HCT116 (cell line): ENCODE measurements around the gene LRRK1. TPM values are rescaled to one million over a fixed set of nuclear protein-coding genes. Genes with fewer than 3 reads are reported as not detected.

Experiments
- ATAC-seq: fragments of 200-7000 bp; cut with Tn5 transposase; 2 replicates; pipeline ENCODE4 v1.9.1; 2020; ENCODE audit warnings: mild to moderate bottlenecking, moderate library complexity
- BruUV-seq: library from RNA; stranded (reverse); fragments of 400-500 nt; replicated peaks from 2 replicates; lab custom pipeline; 2021; lab: Mats Ljungman, UMichigan
- CTCF ChIA-PET: fragments of 300-600 bp; sonication (Branson Sonifier 250); formaldehyde crosslinking; loops from one replicate; lab custom pipeline; 2021; ENCODE audit warnings: antibody characterized with exemption; lab: Charles Lee
- POLR2A ChIA-PET: fragments of 300-600, 350-600 bp; sonication (Branson Sonifier 250); formaldehyde crosslinking; loops from one replicate; lab custom pipeline; 2021; ENCODE audit warnings: antibody characterized with exemption; lab: Charles Lee
- RAD21 ChIA-PET, 2 experiments: fragments of 300-600 bp; sonication (Branson Sonifier 250); formaldehyde crosslinking; loops; one replicate each; lab custom pipeline; 2023; ENCODE audit warnings: low total read pairs in 2 of 2; ENCODE audit not compliant: uncharacterized antibody in 2 of 2, unreplicated experiment in 2 of 2, low non-redundant PET in 1 of 2; lab: Charles Lee
- DNase-seq: peaks from one replicate; pipeline ENCODE4 v3.0.0-alpha.2; 2010; ENCODE audit warnings: low read depth, low spot score
- H2AFZ ChIP-seq: fragments of 200-600 bp; shearing (Covaris generic), sonication (generic); 2 replicates; pipeline ENCODE4 v1.6.1; 2017; ENCODE audit warnings: low read depth, mixed run types, mixed read lengths, antibody characterized with exemption, low read length; ENCODE audit not compliant: poor library complexity, severe bottlenecking
- H3K27ac ChIP-seq: 2 replicates; pipeline ENCODE4 v1.5.1; 2012; ENCODE audit warnings: low read depth, low read length
- H3K27me3 ChIP-seq: fragments of 200-600 bp; sonication (generic); 2 replicates; pipeline ENCODE4 v1.6.1; 2016; ENCODE audit warnings: mixed run types, low read length, mixed read lengths; ENCODE audit not compliant: insufficient read depth
- H3K36me3 ChIP-seq, 2 experiments: fragments of 200-500 bp in 1 of 2; fragments of 200-600 bp in 1 of 2; sonication (Bioruptor generic) in 1 of 2; sonication (generic) in 1 of 2; 2 replicates each; pipeline versions ENCODE4 v1.5.1 to v1.6.1; 2014 to 2016; ENCODE audit warnings: low read length in 2 of 2, inconsistent platforms in 1 of 2, mixed read lengths in 1 of 2, mixed run types in 1 of 2; ENCODE audit not compliant: insufficient read depth in 2 of 2, control insufficient read depth in 1 of 2
- H3K4me1 ChIP-seq, 2 experiments: fragments of 200-600 bp in 1 of 2; sonication (generic) in 1 of 2; 2 replicates each; pipeline versions ENCODE4 v1.5.1 to v1.6.1; 2012 to 2017; ENCODE audit warnings: low read length in 2 of 2, inconsistent platforms in 1 of 2, mild to moderate bottlenecking in 1 of 2, mixed read lengths in 1 of 2, mixed run types in 1 of 2, moderate library complexity in 1 of 2; ENCODE audit not compliant: insufficient read depth in 2 of 2, control insufficient read depth in 1 of 2
- H3K4me2 ChIP-seq: fragments of 200-600 bp; sonication (generic); 2 replicates; pipeline ENCODE4 v1.6.1; 2017; ENCODE audit warnings: mixed run types, low read length, mixed read lengths
- H3K4me3 ChIP-seq, 2 experiments: fragments of 200-600 bp in 1 of 2; sonication (generic) in 1 of 2; replicated peaks in 1 of 2; 2 replicates each; pipeline ENCODE4 v1.5.1; 2011 to 2016; ENCODE audit warnings: low read length in 2 of 2, control low read depth in 1 of 2, low read depth in 1 of 2, mild to moderate bottlenecking in 1 of 2, mixed read lengths in 1 of 2, mixed run types in 1 of 2
- H3K79me2 ChIP-seq: fragments of 200-600 bp; sonication (generic); 2 replicates; pipeline ENCODE4 v1.6.1; 2017; ENCODE audit warnings: mild to moderate bottlenecking, mixed run types, low read length, moderate library complexity, mixed read lengths; ENCODE audit not compliant: insufficient read depth
- H3K9ac ChIP-seq: fragments of 200-600 bp; sonication (generic); 2 replicates; pipeline ENCODE4 v1.6.1; 2016; ENCODE audit warnings: low read length, mixed read lengths
- H3K9me2 ChIP-seq: fragments of 200-600 bp; sonication (generic), shearing (Covaris generic); 2 replicates; pipeline ENCODE4 v1.6.1; 2017; ENCODE audit warnings: mixed run types, mild to moderate bottlenecking, moderate library complexity; ENCODE audit not compliant: insufficient read depth
- H3K9me3 ChIP-seq, 2 experiments: fragments of 200-500 bp in 1 of 2; fragments of 200-600 bp in 1 of 2; sonication (Bioruptor generic) in 1 of 2; sonication (generic) in 1 of 2; 2 replicates each; pipeline ENCODE4 v1.6.1; 2014 to 2017; ENCODE audit warnings: low read length in 2 of 2, mixed read lengths in 2 of 2, inconsistent platforms in 1 of 2, low read depth in 1 of 2, mild to moderate bottlenecking in 1 of 2, mixed run types in 1 of 2, moderate library complexity in 1 of 2; ENCODE audit not compliant: control insufficient read depth in 1 of 2, insufficient read depth in 1 of 2
- H4K20me1 ChIP-seq: fragments of 200-600 bp; sonication (generic), shearing (Covaris generic); 2 replicates; pipeline ENCODE4 v1.6.1; 2017; ENCODE audit warnings: mixed run types, mild to moderate bottlenecking, moderate library complexity; ENCODE audit not compliant: insufficient read depth
- CBX3 ChIP-seq: IDR thresholded peaks from 2 replicates; pipeline ENCODE4 v1.6.1; 2012; ENCODE audit warnings: low read depth
- EGR1 ChIP-seq: IDR thresholded peaks from 2 replicates; pipeline ENCODE4 v1.6.1; 2012; ENCODE audit warnings: low read depth
- EZH2 ChIP-seq: fragments of 200-600 bp; sonication (generic); IDR thresholded peaks from 2 replicates; pipeline ENCODE4 v1.6.1; 2017; ENCODE audit warnings: antibody characterized with exemption, mixed run types
- SIN3A ChIP-seq: IDR thresholded peaks from 2 replicates; pipeline ENCODE4 v1.6.1; 2012; ENCODE audit warnings: low read depth
- SRF ChIP-seq: IDR thresholded peaks from 2 replicates; pipeline ENCODE4 v1.6.1; 2012; ENCODE audit warnings: low read depth
- intact Hi-C: fragments of 100-400 bp; cut with micrococcal nuclease; formaldehyde crosslinking; loops from 2 replicates; pipeline ENCODE4 v1.10.0; 2022
- total RNA-seq: library from RNA; stranded (reverse); gene quantifications from one replicate; pipeline ENCODE4 v1.2.1, GENCODE V29; 2021; ENCODE audit not compliant: unreplicated experiment
- TF ChIP-seq, protein P1 (sequence below): IDR thresholded peaks from 2 replicates; pipeline ENCODE4 v1.6.1; 2012; ENCODE audit warnings: low read depth
- TF ChIP-seq, protein P2 (sequence below): IDR thresholded peaks from 2 replicates; pipeline ENCODE4 v1.6.1; 2011; ENCODE audit warnings: mild to moderate bottlenecking, low read length, moderate library complexity; ENCODE audit not compliant: insufficient replicate concordance; ENCODE audit errors: extremely low read depth
- TF ChIP-seq, protein P3 (sequence below), 3 experiments: fragments of 200-600 bp in 1 of 3; sonication (generic) in 1 of 3; IDR thresholded peaks in 2 of 3; conservative IDR thresholded peaks in 1 of 3; 2 replicates each; pipeline ENCODE4 v1.5.1; 2012 to 2017; ENCODE audit warnings: low read depth in 2 of 3, low read length in 2 of 3, antibody characterized with exemption in 1 of 3, borderline replicate concordance in 1 of 3, control low read depth in 1 of 3, mild to moderate bottlenecking in 1 of 3, mixed read lengths in 1 of 3, mixed run types in 1 of 3, moderate library complexity in 1 of 3; ENCODE audit not compliant: insufficient read depth in 1 of 3

Gene LRRK1
- total RNA-seq, 1 experiment from 2014 or later: 21.6 TPM

DNA sequence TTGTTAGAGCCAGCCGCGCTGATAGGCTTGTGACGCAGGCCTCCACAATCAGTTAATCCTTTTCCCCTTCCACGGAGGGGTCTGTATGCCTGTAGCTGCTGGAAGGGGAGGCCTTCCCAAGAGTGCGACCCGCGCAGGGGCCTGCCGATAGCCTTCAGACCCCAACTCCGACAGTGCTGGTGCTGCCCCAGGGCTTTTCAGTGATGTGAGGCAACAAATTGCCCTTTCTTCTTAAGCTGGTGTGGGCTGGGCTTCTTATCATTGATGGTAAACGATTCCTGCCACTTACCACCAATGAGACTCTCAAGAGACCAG, 189.3 kb downstream of the LRRK1 start:
- Histone ChIP-seq H3K4me2 (no peak overlapping the region), H3K36me3 (no peaks in the 10 kb centered on the region), H3K27ac (no peak overlapping the region), H3K9me3 (no peaks in the 10 kb centered on the region; a peak in 1 of 4 replicates), H3K9me2 (no peaks in the 10 kb centered on the region), H3K4me1 (peaks cover 13 to 17% of the 10 kb centered on the region in 2 experiments), H4K20me1 (no peaks in the 10 kb centered on the region), H3K9ac (no peak overlapping the region), H3K27me3 (no peaks in the 10 kb centered on the region), H2AFZ (no peak overlapping the region), H3K79me2 (no peaks in the 10 kb centered on the region), H3K4me3 (no peak overlapping the region)
- TF ChIP-seq, protein P1, sequence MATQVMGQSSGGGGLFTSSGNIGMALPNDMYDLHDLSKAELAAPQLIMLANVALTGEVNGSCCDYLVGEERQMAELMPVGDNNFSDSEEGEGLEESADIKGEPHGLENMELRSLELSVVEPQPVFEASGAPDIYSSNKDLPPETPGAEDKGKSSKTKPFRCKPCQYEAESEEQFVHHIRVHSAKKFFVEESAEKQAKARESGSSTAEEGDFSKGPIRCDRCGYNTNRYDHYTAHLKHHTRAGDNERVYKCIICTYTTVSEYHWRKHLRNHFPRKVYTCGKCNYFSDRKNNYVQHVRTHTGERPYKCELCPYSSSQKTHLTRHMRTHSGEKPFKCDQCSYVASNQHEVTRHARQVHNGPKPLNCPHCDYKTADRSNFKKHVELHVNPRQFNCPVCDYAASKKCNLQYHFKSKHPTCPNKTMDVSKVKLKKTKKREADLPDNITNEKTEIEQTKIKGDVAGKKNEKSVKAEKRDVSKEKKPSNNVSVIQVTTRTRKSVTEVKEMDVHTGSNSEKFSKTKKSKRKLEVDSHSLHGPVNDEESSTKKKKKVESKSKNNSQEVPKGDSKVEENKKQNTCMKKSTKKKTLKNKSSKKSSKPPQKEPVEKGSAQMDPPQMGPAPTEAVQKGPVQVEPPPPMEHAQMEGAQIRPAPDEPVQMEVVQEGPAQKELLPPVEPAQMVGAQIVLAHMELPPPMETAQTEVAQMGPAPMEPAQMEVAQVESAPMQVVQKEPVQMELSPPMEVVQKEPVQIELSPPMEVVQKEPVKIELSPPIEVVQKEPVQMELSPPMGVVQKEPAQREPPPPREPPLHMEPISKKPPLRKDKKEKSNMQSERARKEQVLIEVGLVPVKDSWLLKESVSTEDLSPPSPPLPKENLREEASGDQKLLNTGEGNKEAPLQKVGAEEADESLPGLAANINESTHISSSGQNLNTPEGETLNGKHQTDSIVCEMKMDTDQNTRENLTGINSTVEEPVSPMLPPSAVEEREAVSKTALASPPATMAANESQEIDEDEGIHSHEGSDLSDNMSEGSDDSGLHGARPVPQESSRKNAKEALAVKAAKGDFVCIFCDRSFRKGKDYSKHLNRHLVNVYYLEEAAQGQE: no peak
- TF ChIP-seq EGR1 (no peak), EZH2 (no peak), SIN3A (no peak), SRF (no peak), CBX3 (no peak)
- TF ChIP-seq, protein P2, sequence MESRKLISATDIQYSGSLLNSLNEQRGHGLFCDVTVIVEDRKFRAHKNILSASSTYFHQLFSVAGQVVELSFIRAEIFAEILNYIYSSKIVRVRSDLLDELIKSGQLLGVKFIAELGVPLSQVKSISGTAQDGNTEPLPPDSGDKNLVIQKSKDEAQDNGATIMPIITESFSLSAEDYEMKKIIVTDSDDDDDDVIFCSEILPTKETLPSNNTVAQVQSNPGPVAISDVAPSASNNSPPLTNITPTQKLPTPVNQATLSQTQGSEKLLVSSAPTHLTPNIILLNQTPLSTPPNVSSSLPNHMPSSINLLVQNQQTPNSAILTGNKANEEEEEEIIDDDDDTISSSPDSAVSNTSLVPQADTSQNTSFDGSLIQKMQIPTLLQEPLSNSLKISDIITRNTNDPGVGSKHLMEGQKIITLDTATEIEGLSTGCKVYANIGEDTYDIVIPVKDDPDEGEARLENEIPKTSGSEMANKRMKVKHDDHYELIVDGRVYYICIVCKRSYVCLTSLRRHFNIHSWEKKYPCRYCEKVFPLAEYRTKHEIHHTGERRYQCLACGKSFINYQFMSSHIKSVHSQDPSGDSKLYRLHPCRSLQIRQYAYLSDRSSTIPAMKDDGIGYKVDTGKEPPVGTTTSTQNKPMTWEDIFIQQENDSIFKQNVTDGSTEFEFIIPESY: no peak
- TF ChIP-seq, protein P3, sequence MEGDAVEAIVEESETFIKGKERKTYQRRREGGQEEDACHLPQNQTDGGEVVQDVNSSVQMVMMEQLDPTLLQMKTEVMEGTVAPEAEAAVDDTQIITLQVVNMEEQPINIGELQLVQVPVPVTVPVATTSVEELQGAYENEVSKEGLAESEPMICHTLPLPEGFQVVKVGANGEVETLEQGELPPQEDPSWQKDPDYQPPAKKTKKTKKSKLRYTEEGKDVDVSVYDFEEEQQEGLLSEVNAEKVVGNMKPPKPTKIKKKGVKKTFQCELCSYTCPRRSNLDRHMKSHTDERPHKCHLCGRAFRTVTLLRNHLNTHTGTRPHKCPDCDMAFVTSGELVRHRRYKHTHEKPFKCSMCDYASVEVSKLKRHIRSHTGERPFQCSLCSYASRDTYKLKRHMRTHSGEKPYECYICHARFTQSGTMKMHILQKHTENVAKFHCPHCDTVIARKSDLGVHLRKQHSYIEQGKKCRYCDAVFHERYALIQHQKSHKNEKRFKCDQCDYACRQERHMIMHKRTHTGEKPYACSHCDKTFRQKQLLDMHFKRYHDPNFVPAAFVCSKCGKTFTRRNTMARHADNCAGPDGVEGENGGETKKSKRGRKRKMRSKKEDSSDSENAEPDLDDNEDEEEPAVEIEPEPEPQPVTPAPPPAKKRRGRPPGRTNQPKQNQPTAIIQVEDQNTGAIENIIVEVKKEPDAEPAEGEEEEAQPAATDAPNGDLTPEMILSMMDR (IDR thresholded peaks at IDR 0.05 in 2 of 3, conservative IDR thresholded peaks at IDR 0.05 in 1 of 3; ENCODE audit: borderline replicate concordance in 1 of 3, insufficient read depth in 1 of 3, low read depth in 2 of 3, low read length in 2 of 3): no peak
- ATAC-seq: no peak
- intact Hi-C loops: no loop called here
- CTCF ChIA-PET: no interaction called here
- RAD21 ChIA-PET: no interaction called here
- BruUV-seq: no TSS peak
- POLR2A ChIA-PET: no interaction called here
- no peak for DNase-seq
